ENCODE results near the gene KXD1.
A peak's percentile ranks its signal among the peaks of the same experiment; 100 is the strongest.

Gene KXD1

GRCh38 chr19:18603958-18604819 lies 46.5 kb downstream of the KXD1 start:
- no peak for DNase-seq

GRCh38 chr19:18604820-18605159 lies 47.1 kb downstream of the KXD1 start:
- no peak for DNase-seq

GRCh38 chr19:18605196-18605545 lies 47.5 kb downstream of the KXD1 start:
- DNase-seq = no peak

- DNase-seq = no peak
Observed at GRCh38 chr19:18605546-18606280, 48.0 kb downstream of the KXD1 start.

- no peak for DNase-seq
Observed at GRCh38 chr19:18606281-18607225, 48.9 kb downstream of the KXD1 start, which contains the start of gene CRLF1. Gene CRLF1, minus strand, starts transcription at chr19:18606799. Its CDS starts 143 bp downstream, at chr19:18606656.

GRCh38 chr19:18607226-18608101 lies 49.8 kb downstream of the KXD1 start:
- DNase-seq = no peak

- no peak for DNase-seq
Observed at GRCh38 chr19:18608102-18608804, 50.6 kb downstream of the KXD1 start.

GRCh38 chr19:18608805-18609716 lies 51.4 kb downstream of the KXD1 start:
- DNase-seq = no peak

GRCh38 chr19:18609717-18610051 lies 52.0 kb downstream of the KXD1 start:
- no peak for DNase-seq

- no peak for DNase-seq
Observed at GRCh38 chr19:18610245-18610555, 52.5 kb downstream of the KXD1 start.

- DNase-seq = no peak
Observed at GRCh38 chr19:18610556-18611326, 53.1 kb downstream of the KXD1 start.

- DNase-seq = no peak
Observed at GRCh38 chr19:18611327-18612050, 53.8 kb downstream of the KXD1 start.

GRCh38 chr19:18612051-18612771 lies 54.5 kb downstream of the KXD1 start:
- DNase-seq = no peak

- DNase-seq = peak; percentile 56
Observed at GRCh38 chr19:18612772-18613588, 55.3 kb downstream of the KXD1 start, which contains the start of gene TMEM59L. Gene TMEM59L, plus strand, starts transcription at chr19:18612870. Its CDS starts 89 bp downstream, at chr19:18612959.

- DNase-seq = no peak
Observed at GRCh38 chr19:18613589-18614234, 56.0 kb downstream of the KXD1 start.

GRCh38 chr19:18616023-18616422 lies 58.4 kb downstream of the KXD1 start:
- no peak for DNase-seq

GRCh38 chr19:18617562-18617961 lies 59.9 kb downstream of the KXD1 start:
- DNase-seq = no peak

Measured in midbrain (tissue), 1 donor.